Suprapubic skin (tissue), 4 donors: ENCODE data around the gene KIDINS220. TPM values are rescaled to one million over a fixed set of nuclear protein-coding genes. Genes with fewer than 3 reads are reported as not detected.

ENCODE experiments used
- DNase-seq, 2 donors: peaks; one replicate each; pipeline ENCODE4 v3.0.0-alpha.2; 2019; ENCODE audit warnings: low spot score in 2 of 2
- H3K27ac ChIP-seq: fragments of 200-600 bp; sonication (generic); one replicate; pipeline ENCODE4 v1.5.1; 2019
- H3K27me3 ChIP-seq: fragments of 200-600 bp; sonication (generic); one replicate; pipeline ENCODE4 v1.5.1; 2019
- H3K36me3 ChIP-seq: fragments of 200-600 bp; sonication (generic); one replicate; pipeline ENCODE4 v1.5.1; 2019
- H3K4me1 ChIP-seq: fragments of 200-600 bp; sonication (generic); one replicate; pipeline ENCODE4 v1.5.1; 2019
- H3K4me3 ChIP-seq: fragments of 200-600 bp; sonication (generic); one replicate; pipeline ENCODE4 v1.5.1; 2019; ENCODE audit warnings: mild to moderate bottlenecking
- H3K9me3 ChIP-seq: fragments of 200-600 bp; sonication (generic); one replicate; pipeline ENCODE4 v1.5.1; 2019
- EP300 ChIP-seq: sonication (generic); formaldehyde crosslinking; IDR thresholded peaks from one replicate; pipeline ENCODE4 v1.6.1; 2017; ENCODE audit warnings: antibody characterized with exemption
- POLR2A ChIP-seq, 2 donors: fragments of 450-650 bp; IDR thresholded peaks; one replicate each; pipeline ENCODE4 v1.6.1; 2017; ENCODE audit warnings: antibody characterized with exemption in 2 of 2, mild to moderate bottlenecking in 2 of 2, moderate library complexity in 2 of 2
- POLR2AphosphoS5 ChIP-seq, 3 donors: sonication (generic); formaldehyde crosslinking; IDR thresholded peaks; one replicate each; pipeline ENCODE4 v1.6.1; 2017; ENCODE audit warnings: antibody characterized with exemption in 3 of 3
- WGBS: methylation state at CpG from one replicate; pipeline ENCODE4 v1.1.5; 2018; 5-methylcytosine and 5-hydroxymethylcytosine counted together
- total RNA-seq, 4 donors: library from RNA; depleted of rRNA; stranded (reverse); fragments of >200 nt; gene quantifications; one replicate each; pipeline ENCODE4 v1.1.0, GENCODE V29; 2016
- TF ChIP-seq, protein P1 (sequence below), 2 donors: fragments of 200-600 bp in 1 of 2; fragments of 450-650 bp in 1 of 2; sonication (generic) in 1 of 2; IDR thresholded peaks; one replicate each; pipeline ENCODE4 v1.5.1; 2016 to 2019; ENCODE audit warnings: antibody characterized with exemption in 2 of 2, mild to moderate bottlenecking in 1 of 2, moderate library complexity in 1 of 2

KIDINS220 gene
- total RNA-seq, 4 donors from 2014 or later = 44.7 to 100 (median 53.5) TPM

DNA sequence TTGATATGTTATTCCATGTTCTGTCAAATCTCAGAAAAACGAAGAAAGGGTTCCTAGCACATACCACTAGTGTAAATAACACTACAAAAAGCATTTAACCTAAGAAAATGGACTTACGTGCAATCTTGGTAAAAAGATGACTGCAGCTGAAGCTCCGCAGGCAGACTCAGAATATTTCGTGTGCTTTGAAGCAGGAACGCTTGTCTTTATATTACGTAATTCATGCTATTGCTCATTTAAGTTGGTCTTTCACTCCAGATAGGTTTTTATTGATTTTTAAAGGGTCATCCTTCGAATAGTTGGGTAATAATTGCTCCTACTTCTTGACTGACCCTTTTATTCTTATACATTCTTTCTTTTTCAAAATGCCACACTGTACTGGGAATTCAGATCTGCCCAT is 111.6 kb downstream of the KIDINS220 start:
- TF ChIP-seq, protein P1, sequence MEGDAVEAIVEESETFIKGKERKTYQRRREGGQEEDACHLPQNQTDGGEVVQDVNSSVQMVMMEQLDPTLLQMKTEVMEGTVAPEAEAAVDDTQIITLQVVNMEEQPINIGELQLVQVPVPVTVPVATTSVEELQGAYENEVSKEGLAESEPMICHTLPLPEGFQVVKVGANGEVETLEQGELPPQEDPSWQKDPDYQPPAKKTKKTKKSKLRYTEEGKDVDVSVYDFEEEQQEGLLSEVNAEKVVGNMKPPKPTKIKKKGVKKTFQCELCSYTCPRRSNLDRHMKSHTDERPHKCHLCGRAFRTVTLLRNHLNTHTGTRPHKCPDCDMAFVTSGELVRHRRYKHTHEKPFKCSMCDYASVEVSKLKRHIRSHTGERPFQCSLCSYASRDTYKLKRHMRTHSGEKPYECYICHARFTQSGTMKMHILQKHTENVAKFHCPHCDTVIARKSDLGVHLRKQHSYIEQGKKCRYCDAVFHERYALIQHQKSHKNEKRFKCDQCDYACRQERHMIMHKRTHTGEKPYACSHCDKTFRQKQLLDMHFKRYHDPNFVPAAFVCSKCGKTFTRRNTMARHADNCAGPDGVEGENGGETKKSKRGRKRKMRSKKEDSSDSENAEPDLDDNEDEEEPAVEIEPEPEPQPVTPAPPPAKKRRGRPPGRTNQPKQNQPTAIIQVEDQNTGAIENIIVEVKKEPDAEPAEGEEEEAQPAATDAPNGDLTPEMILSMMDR (IDR thresholded peaks at IDR 0.05) = no peak
- TF ChIP-seq POLR2AphosphoS5 (IDR thresholded peaks at IDR 0.05) (no peak), POLR2A (IDR thresholded peaks at IDR 0.05) (no peak), EP300 (no peak)
- Histone ChIP-seq H3K27ac (no peak overlapping the region), H3K4me1 (no peaks in the 10 kb centered on the region), H3K36me3 (peaks cover 35% of the 10 kb centered on the region), H3K27me3 (no peaks in the 10 kb centered on the region), H3K4me3 (no peak overlapping the region), H3K9me3 (no peaks in the 10 kb centered on the region)
- WGBS = 93% methylated on average over 7 of the region's 7 CpGs
- DNase-seq = no peak

DNA sequence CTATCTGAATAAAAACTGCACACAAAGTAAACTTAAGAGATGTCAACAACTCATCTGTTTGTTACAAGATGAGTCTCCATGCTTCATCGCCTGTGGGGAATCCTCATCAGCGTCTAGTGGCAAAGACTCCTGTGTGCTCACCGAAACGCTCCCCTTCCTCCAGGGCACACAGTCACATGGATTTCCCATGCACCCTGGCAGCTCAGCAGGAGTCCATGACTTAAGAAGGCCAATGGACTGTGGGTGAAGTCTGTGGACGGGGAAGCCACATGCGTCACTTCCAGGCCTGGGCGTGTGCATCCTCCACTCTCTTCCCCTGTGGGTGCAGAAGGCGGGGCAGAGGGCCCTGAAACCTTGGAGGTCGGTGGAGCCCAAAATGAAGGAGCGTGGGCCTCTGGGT is 114.4 kb downstream of the KIDINS220 start:
- no peak for TF ChIP-seq EP300
- TF ChIP-seq, protein P1 (IDR thresholded peaks at IDR 0.05) = no peak
- TF ChIP-seq POLR2AphosphoS5 (IDR thresholded peaks at IDR 0.05) = no peak
- TF ChIP-seq POLR2A (IDR thresholded peaks at IDR 0.05) = no peak

DNA sequence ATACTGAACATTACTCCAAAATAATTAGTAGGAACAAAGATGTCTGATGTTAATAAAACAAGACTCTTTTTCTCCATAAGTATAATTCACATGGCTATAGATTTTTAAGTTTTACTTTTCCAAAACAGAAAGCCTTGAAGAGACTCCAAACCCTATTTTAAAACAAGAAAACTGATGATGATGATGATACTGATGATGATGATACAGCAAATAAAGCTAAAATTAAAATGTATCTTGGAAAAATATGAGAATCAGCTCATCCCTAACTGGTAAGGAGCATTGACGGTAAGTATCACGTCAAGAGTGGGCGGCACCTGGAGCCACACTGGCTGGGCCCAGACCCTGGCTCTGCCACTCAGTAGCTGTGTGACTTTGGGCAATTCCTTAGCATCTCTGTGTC is 116.0 kb downstream of the KIDINS220 start:
- TF ChIP-seq, protein P1 (IDR thresholded peaks at IDR 0.05) = no peak
- TF ChIP-seq EP300 = no peak
- TF ChIP-seq POLR2AphosphoS5 (IDR thresholded peaks at IDR 0.05) = no peak
- no peak for TF ChIP-seq POLR2A (IDR thresholded peaks at IDR 0.05)
- H3K4me1 ChIP-seq = no peaks in the 10 kb centered on the region
- no peaks in the 10 kb centered on the region for H3K27me3 ChIP-seq
- no peaks in the 10 kb centered on the region for H3K9me3 ChIP-seq
- WGBS = 88% methylated on average over 3 of the region's 3 CpGs
- H3K4me3 ChIP-seq = no peak overlapping the region
- peaks cover 1% of the 10 kb centered on the region for H3K36me3 ChIP-seq
- no peak overlapping the region for H3K27ac ChIP-seq
- no peak for DNase-seq

More for the DNA sequence above, 114.4 kb downstream of the KIDINS220 start:
- Histone ChIP-seq H3K4me3 (no peak overlapping the region), H3K27me3 (no peaks in the 10 kb centered on the region), H3K36me3 (peaks cover 14% of the 10 kb centered on the region), H3K4me1 (no peaks in the 10 kb centered on the region), H3K27ac (no peak overlapping the region), H3K9me3 (no peaks in the 10 kb centered on the region)
- 84% methylated on average over 10 of the region's 10 CpGs for WGBS
- no peak for DNase-seq

DNA sequence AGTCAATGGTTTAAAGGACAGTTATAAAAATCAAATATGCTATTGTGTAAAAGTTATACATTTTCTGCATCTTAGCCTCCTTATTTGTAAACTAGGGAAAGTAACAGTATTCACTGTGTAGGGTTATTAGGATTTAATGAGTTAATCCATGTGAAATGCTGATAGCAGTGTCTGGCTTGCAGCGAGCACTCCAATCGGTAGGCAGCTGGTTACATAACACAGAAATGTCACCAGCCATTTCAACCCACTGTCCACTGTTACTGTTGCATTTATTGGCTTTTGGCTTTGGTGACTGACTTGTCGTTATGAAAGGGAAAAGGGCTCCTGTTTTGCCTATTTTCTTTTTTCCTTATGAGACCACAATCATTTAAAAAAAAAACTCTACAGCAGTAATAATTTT is 116.7 kb downstream of the KIDINS220 start:
- H3K27me3 ChIP-seq = no peaks in the 10 kb centered on the region
- 62% methylated on average over 3 of the region's 3 CpGs for WGBS
- TF ChIP-seq, protein P1 (IDR thresholded peaks at IDR 0.05) = no peak
- no peak for TF ChIP-seq POLR2AphosphoS5 (IDR thresholded peaks at IDR 0.05)
- no peak for TF ChIP-seq POLR2A (IDR thresholded peaks at IDR 0.05)
- no peak for TF ChIP-seq EP300
- H3K36me3 ChIP-seq = no peaks in the 10 kb centered on the region
- DNase-seq = no peak
- H3K4me1 ChIP-seq = no peaks in the 10 kb centered on the region
- no peak overlapping the region for H3K4me3 ChIP-seq
- no peaks in the 10 kb centered on the region for H3K9me3 ChIP-seq
- no peak overlapping the region for H3K27ac ChIP-seq

DNA sequence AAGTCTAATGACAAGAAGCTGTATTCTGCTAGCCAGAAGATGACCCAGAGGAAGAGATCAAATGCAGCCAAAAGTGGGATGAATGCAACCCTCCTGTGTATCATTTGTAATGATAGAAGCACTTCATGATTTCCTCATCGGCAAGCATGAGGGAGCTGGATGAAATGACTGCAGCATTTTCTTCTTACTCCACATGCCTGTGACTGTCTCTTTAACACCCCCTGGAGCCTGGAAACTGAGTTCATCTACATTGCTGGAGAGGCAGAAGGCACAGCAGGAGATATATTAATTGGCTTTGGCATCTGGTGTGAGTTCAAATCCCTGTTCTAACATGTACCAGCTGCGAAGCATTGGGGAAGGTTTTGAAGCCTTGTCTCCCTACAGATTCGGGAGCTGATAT is 117.9 kb downstream of the KIDINS220 start:
- Histone ChIP-seq H3K36me3 (no peaks in the 10 kb centered on the region), H3K4me1 (no peaks in the 10 kb centered on the region), H3K4me3 (no peak overlapping the region), H3K27me3 (no peaks in the 10 kb centered on the region), H3K27ac (no peak overlapping the region), H3K9me3 (no peaks in the 10 kb centered on the region)
- no peak for DNase-seq
- TF ChIP-seq, protein P1 (IDR thresholded peaks at IDR 0.05) = no peak
- no peak for TF ChIP-seq EP300
- TF ChIP-seq POLR2AphosphoS5 (IDR thresholded peaks at IDR 0.05) = no peak
- TF ChIP-seq POLR2A (IDR thresholded peaks at IDR 0.05) = no peak
- 55% methylated on average over 3 of the region's 3 CpGs for WGBS
